ENCODE results near the gene GRIK3.

GRIK3 gene

DNA sequence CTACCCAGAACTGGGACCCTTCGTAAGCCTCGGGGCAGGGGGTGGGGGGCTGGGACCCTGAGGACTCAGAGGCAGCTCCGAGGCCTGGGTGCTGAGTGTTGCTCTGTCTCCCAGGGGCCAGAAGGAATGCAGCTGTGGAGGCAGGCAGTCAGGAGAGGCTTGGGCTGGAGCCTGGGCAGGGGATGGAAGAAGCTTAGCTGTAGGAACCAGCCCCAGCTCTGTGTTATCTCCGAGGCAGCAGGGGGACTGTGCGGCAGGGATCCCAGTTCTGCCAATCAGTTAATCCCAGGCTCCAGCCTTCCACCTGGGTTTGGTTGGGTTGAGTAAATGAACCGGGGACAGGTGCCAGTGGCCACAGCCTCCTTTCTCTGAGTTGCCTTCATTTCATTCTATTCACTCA is 8.2 kb upstream of the GRIK3 start:
- DNase-seq, result no peak

DNA sequence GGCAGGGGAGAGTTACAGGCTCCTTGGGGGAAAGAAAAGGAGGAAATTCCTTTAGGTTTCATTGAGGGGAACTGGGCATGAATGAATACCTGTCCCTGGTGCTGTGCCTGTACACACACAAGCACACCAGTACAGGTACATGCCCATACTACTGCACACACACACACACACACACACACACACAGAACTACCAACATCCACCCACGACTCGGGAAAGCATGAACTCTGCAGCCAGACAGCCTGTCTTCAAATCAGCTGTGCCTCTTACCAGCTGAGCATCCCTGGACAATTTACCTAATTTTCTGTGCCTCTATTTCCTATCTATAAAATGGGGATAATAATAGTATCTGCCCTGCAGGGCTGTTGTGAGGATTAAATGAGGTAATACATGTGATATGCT is 7.2 kb upstream of the GRIK3 start:
- no peak for DNase-seq

DNA sequence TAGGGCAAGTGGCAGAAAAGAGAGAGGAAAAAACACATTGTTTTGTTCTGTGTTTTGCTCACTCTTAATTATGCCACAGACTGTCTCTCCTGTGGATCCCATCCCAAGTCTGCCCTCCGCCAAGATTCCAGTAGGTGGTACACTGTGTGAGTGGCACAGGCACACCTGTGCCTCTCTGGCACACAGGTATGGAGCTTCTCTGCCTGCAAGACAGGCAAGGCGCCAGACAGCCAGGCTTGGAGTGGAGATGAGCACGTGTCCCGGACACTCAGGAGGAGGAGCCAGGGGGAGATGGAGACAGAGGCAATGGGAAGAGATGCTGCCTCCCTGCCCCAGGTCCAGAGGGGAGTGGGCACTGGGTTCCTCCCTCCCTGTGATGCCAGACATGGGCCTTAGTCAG is 6.5 kb upstream of the GRIK3 start:
- no peak for DNase-seq

DNA sequence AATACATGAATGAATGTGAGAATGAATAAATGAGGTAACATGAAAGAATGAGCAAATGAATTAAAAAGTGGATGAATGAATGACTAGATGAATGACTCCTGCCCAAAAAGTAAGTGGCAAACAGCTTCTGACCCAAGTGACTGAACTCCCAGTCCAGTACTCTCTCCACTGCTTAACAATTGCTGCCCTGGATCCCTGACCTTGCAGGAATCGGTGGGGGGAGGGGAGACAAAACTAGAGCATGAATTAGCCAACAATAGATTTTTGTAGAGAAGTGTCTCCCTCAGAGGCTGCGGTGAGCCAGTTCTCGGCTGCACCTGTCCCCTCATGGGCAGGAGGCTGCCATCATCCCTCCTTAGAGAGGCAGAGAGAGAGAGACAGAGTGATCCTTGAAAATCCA is 5.9 kb upstream of the GRIK3 start:
- no peak for DNase-seq

DNA sequence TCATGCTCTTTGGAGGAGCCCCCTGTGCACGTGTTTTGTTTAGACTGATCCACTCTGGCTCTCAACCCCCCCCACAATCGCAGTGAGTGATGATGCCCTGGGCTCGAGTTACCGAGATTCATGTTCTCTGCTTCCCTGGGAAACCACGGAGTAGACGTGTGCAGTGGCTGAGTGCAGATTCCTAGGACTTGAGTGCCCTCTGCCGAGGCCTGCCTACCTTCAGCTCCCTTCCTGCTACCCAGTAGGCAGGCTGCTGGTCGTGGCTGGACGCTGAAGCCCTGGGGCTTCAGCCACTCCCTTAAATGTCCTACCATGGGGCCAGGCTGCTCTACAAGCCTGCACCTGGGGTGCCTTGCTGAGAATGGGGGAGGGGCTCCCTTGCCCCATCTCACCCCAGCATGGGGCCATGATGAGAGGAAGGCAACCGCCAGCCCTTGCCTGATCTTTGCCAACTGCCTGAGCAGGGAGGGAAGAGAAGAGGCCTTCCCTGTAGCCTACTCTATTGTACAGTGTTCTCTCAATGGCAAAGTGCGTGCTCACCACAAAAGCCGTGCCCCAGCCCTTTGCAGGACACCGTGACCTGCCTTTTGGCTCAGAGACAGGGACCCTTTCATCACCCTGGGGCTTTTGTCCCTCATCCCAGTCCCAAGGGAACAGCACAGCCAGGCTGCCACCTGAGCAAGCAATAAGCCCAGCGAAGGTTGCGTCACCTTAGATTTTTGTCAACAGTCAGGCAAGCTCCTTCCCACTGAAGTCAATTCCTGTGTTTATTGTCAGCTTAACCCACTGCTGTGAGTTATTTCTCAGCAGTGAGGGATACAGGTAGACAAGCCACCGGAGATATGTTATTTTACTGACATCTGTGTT is 4.1 kb upstream of the GRIK3 start:
- no peak for DNase-seq

DNA sequence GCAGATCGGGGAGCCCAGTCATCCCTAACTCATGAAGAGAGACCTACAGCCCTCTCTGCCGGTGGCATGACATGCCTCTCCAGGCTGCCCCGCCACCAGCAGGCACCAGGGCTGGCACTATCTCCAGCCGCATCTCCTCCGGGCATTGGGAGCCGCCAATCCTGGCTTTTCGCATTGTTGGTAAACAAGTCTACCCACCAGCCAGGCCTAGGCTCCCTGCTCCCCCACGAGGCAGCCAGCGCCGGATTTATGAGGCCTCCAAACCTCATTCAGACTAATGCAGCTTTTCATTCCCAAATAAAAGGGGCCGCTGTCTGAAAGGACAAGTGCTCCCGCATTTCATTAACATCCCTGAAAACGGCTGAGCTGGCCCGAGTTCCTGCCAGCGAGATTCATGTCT is 3.4 kb upstream of the GRIK3 start:
- no peak for DNase-seq

DNA sequence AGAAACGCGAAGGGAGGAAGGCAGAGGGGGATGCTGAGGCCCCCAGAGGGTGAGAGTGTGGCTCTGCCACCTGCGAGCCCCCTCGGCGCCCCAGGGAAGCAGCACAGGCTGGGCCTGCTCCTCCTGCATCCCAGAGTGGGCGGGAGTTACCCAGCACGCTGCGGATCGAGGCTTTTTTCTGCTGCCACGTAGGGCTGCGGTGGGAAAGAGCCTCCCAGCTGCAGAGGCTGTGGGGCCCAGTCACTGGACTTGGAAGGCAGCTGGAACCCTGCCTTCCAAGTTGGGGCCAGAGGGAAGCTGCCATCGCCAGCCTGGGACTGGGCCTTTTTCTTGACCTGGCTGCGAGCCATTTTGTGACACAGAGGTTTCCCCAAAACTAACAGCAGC is 2.3 kb upstream of the GRIK3 start:
- DNase-seq, result no peak

DNA sequence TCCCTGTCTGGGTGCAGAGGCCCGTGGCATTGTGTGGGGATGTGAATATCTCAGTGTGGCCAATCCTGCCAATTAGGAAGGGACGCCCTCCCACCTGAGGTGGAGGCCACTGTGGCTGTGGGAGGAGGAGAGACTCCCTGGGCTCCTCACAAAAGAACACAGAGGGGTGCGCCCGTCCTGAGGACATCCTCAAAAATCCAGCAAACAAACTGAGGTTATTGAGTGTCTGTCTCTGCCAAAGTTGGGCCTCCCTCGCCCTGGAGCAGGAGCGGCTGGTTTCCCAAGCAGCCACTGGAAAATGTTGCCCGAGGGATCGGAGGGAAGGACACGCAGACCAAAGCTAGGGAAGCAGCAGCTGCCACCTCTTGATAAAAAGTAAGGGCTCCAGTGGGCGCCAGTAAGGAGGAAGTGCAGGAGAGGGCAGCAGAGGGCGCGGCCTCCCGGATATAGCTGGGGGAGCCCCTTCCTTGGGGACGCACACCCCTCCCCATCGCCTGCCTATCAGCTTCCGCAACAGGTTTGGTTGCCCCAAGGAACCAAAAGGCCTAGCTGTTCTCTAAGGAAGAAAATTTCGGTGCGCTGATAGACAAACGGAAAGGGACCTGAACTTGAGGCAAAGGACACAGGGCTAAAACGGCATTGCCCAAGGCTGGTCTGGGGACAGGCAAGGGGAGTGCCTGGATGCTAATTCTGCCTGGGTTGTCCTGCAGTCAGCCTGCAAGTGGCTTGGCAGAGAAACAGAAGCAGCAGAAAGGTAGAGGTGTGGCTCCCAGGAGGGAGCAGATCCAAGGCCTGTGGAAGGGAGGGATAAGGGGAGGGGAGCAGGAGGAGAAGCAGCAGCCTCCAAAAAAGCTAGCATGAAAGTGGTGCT is 1.7 kb upstream of the GRIK3 start:
- peak in 1 of 2 experiments; percentile 0 for DNase-seq

DNA sequence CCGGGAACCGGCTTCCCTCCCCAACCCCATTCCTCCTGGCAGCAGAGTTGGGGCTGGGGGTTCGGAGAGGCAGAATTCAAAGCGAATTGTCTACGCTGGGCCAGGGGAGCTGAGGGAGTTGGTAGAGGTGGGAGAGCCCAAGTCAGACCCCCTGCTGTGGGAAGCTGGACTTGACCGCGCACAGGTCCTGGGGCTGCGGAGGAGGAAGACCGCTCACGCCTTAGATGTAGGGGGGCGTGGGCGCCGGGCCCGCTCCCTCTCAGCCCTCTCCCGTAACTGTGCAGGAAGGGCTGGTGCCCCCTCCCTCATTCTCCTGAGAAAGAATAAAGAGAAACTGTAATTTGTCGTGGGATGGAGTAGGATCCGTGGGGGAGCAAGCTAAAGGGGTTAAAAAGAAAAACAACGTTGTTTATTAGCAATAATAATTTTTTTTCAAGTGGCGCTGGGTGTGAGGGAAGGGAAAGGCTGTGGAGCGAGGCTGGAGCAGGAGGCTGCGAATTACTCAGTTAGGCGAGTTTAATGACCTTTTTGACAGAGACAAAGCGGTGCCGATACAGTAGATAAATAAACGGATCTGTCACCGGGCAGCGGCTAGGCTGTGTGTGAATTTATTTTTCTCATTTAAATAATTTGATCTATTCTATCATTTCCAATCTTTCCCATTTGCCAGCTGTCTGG is 838 bp upstream of the GRIK3 start:
- no peak for DNase-seq

DNA sequence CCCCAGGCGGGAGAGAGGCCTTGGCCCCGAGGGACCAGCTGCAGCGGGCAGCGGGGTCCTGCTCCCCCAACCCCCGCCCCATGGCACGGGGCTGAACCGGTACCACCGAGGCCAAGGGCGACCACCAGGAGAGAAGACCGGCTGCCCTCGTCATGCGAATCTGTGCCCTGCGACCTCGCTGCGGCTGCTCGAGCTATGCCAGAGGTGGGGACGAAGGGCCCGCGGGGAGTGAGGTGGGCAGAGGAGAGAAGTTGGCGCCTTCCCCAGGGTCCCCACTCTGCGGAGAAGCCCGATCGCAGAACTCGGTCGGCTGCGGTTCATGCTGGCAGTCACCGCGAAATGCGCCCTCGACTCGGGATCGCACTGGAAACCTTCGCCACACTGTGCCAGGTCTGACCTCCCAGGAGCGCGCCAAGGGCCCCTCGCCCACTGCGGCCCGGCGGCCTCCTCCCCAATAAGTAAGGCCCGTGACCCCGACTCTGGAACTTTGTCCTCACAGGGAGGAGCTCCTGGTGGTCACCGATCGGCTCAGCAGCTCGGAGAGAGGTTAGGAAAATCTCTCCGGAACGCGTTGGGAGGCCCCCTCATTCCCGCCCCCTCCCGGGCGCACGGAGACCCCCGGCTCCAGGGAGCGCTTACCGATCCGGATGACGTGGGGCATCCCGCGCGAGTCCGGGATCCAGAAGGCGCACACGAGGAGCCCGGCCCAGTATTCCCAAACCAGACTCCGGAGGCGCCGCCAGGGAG is 787 bp downstream of the GRIK3 start:
- DNase-seq, result no peak

DNA sequence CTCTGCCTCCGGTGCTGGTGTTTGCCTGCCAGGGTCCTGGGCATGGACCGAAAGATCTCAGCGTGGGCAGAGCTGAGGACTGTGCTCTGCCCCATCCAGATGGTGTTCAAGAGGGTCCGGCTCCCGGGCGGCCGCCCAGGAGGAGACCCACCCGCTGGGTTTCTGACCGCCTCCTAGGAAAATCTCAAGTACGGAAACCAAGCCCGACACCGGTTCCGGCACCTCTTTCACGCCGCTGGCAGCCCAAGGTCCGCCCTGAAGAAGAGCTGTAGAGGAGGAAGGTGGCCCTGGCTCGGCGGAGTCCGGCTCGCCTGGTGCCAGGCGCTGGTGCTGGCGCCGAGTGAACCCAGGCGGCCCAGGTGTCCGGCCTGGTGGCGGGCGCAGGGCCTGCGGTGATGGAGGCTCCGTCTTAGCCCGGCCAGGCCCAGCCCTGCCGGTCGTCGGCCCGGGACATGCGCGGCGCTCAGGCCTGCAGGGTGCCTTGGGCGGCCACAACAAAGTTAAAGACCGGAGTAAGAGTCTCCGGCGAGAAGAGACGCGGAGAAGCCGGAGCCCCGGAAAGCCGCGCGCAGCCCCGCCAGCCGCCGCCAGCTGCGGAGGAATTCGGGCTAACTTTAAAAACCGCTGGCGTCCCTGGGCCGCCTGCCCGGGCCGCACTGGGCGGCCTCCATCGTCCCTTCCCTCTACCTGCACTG is 1.5 kb downstream of the GRIK3 start:
- no peak for DNase-seq

DNA sequence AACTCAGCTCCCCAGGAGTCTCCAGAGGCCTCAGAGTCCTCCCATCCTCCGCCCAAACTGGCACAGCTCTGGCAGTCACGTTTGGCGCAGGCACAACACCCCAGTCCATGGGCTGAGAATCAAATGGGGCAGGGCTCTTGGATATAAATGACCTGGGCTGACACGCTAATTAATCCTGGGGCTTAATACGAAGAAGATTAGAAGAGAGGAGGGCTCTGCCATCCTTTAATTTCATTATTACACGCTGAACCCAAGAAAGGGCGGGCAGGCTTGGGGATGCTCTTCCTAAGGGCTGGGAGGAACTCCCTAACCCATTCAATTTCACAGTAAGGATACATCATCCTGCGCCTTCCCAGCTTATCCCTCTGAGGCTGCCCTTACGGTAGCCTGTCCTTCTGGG is 2.4 kb downstream of the GRIK3 start:
- DNase-seq, result no peak

DNA sequence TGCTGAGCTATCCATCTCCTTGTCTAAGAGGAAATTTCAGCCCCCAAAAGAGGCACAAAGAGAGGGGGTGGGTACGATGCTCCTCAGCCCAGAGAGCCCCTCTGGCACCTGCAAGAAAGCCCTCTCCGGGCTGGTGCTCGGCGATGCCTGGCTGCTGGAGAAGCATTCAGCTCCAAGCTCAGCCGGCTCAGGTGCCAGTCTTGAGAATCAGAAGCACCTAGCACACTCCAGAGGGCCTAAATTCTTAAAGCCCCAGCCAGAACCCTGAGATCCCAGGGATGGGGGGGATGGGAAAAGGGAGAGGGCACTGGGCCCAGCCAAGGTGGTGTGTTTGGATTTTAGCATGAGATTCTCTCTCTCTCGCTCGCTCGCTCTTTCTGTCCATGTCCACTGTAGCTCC is 2.9 kb downstream of the GRIK3 start:
- no peak for DNase-seq

DNA sequence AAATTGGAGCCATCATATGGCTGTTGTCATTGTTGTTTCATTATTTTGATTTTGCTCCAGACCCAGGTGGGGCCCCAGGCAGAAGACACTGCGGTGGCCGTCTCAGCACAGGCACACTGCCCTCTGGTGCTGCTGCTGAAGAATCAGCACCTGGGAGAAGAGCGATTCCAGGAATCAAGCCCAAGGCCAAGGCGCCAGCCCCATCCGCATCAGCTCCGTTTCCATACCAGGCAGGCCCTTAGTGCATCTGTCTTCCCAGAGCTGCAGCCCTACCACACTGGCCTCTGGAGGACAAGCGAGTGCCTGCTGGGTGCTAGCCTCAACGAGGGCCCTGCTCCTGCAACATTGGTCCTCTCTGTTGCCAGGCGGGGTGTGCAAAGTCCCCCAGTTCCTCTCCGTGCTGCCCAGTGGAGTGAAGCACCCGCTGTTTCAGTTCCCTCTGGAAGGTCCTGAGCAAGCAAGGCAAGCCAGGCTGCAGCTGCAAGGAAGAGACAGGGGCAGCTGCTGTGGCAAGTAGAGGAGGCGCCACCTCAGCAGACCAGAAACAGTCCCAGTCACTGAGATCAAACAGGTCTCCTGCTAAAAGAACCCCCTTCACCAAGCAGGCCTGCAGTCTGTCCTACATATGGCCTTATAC is 5.2 kb downstream of the GRIK3 start:
- no peak for DNase-seq

DNA sequence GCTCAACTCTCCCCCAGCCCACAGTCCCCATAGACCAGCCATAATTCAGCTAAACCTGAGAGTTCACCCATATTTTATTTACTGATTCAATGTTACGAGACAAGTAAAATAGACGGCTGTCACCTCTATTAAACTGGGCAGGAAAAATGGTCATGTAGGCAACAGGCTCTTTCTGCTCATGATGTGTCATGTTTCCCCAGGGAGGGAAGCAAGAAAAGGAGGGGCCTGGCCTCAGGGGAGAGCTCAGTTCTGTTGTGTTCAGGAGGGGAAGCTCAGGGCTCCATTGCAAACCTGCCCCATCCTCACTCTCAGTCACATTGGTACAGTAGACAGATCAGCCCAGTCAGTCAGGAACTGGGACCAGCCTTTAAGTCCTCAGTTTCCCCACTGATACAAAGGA is 12.8 kb downstream of the GRIK3 start:
- DNase-seq, result no peak

DNA sequence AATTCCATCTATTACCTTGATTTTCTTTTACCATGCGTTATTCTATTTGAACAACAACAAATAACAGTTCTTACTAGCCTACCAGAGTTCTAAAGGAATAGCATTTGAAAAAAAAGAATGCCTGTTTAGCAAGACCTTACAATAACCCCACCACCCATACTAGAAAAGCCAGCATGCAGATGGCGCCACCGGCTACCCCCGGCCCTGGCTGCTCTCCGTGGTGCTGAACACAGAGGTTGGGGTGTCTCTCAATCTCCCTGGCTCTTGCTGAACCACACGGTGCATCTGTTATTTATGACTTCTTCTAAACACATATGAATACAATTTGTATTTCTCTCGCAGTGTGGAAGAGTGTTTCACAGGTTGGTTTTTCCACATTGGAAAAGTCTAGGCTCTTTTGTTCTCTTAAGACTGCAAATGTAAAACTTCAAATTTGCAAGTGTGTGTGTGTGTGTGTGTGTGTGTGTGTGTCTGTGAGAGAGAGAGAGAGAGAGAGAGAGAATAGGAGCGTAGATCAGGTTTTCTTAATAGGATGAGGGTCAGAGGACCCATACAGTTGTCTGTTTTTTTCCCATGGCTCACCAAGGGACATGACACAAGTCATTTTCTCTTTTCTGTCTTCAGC is 13.6 kb downstream of the GRIK3 start:
- peak in 1 of 2 experiments; percentile 12 for DNase-seq

DNA sequence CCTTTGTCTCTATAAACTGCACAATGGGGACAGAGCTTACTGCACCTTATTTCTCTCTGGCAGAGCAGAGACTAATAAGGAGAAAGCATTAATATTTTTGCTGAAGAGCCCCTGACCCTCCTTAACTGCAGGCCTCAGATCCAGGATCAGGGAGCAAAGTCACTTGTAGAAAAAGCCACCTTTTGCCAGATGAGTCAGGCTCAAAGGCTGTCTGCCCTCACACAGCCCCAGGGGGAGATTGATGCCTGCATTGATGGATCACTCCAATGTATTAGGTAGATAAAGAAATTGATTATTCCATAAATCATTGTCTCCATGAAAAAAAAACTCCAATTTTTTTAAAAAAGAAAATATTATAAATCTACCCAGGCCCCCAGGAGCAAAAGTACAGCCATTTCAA is 15.8 kb downstream of the GRIK3 start:
- DNase-seq, result no peak

DNA sequence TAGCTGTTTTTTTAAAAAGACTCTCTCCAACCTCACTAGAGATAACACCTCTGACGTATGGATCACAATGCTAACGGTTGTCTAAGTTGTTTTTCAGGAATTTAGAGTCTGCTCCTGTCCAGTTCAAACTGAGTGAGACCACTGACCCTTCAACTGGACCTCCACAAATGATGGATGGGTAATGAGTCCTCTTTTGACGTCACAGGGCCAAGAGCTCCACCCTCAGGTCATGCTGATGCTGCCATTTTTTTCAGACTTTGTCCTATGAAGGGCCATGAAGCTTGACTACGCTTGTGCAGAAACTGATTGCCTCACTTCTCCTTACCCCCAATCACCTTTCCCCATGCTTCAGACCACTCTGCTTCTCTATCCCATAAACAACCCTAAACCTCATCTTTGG is 16.6 kb downstream of the GRIK3 start:
- DNase-seq, result no peak

DNA sequence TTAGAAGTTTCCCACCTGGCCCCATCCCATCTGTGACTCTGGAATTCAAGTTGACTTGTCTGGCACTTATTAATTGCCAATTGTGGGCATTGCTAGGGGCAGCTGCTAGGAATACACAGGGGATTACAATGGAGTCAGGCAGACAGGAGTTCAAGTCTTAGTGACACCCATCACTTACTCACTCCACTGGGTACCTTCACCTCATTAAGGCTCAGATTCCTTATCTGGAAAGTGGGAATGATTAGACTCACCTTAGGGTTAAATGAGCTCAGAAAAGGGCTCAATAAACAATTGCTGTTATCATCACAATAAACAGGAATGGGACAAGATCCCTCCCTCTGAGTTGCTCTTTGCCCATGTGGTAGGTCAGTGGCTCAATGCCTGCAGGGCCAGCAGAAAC is 18.2 kb downstream of the GRIK3 start:
- no peak for DNase-seq

DNA sequence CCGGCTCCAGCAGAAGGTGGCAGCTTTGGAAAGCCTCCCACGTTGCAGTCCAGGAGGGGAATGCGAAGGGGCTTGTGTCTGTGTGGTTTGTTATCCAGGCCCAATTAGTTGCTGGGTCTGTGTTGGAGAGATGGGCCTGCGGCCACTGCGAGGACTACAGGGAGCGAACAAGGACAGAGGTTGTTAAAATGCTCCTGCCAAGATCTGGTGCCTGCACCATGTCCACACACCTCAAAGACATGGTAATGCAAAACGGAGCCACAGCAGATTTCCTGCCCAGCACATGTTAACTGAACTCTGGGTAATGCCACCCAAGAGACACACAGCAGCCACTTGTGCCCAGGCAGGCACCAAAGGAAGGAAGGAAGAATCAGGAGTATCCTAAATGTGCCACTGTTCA is 18.6 kb downstream of the GRIK3 start:
- no peak for DNase-seq

DNA sequence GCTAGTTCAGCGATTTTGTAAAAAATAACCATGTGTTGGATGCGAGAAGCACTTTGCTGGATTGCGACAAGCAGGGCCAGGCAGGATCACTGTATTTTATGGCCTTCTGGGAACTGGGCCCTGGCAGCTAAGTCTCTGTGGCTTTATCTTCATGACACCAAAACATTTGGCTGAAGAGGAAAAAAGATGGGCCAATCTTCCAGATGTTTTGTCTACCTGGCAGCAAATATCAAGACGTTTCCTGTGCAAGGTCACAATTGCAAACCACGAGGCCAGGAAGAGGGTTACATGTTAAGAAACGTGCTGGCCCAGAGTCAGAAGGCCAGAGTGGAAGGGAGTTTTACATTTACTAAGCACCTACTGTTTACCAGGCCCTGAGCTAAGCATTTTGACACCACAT is 22.1 kb downstream of the GRIK3 start:
- no peak for DNase-seq

All from AML-193 (cell line).